Thymus (tissue), 14 donors: Measurements from ENCODE around the gene UGT2B17. TPM values are rescaled to one million over a fixed set of nuclear protein-coding genes. Genes with fewer than 3 reads are reported as not detected.
"Not testable (repeated sequence)": the region's sequence is repeated elsewhere in the genome, so short reads cannot be mapped to it uniquely, and the experiment has no call there.

Experiments
- DNase-seq, 9 donors: peaks; one replicate each; pipeline ENCODE4 v3.0.0-alpha.2; 2013; ENCODE audit warnings: low spot score in 9 of 9, low read depth in 6 of 9, missing footprints in 1 of 9
- H3K27ac ChIP-seq, 2 donors: one replicate each; pipeline ENCODE4 v1.5.1; 2013; ENCODE audit warnings: control low read depth in 1 of 2, low read depth in 1 of 2, low read length in 1 of 2, mild to moderate bottlenecking in 1 of 2, moderate library complexity in 1 of 2
- H3K27me3 ChIP-seq, 2 donors: one replicate each; pipeline ENCODE4 v1.5.1; 2013; ENCODE audit warnings: low read length in 1 of 2; ENCODE audit not compliant: control insufficient read depth in 2 of 2, insufficient read depth in 1 of 2
- H3K36me3 ChIP-seq, 2 donors: one replicate each; pipeline ENCODE4 v1.5.1; 2013; ENCODE audit warnings: low read length in 1 of 2, mild to moderate bottlenecking in 1 of 2, moderate library complexity in 1 of 2; ENCODE audit not compliant: control insufficient read depth in 2 of 2, insufficient read depth in 2 of 2
- H3K4me1 ChIP-seq, 2 donors: one replicate each; pipeline ENCODE4 v1.5.1; 2013; ENCODE audit warnings: low read length in 2 of 2; ENCODE audit not compliant: control insufficient read depth in 2 of 2, insufficient read depth in 2 of 2
- H3K4me3 ChIP-seq, 2 donors: one replicate each; pipeline ENCODE4 v1.5.1; 2013; ENCODE audit warnings: low read length in 2 of 2, control low read depth in 1 of 2, mild to moderate bottlenecking in 1 of 2
- H3K9me3 ChIP-seq, 2 donors: one replicate each; pipeline ENCODE4 v1.5.1; 2013; ENCODE audit warnings: low read length in 1 of 2, mild to moderate bottlenecking in 1 of 2; ENCODE audit not compliant: control insufficient read depth in 2 of 2, insufficient read depth in 1 of 2
- WGBS: extraction: QIAGEN DNeasy Blood & Tissue Kit; methylation state at CpG from one replicate; pipeline ENCODE4 v1.1.7; 2013; 5-methylcytosine and 5-hydroxymethylcytosine counted together
- long read RNA-seq, 10 donors: transcript quantifications; one replicate each; lab custom pipeline, GENCODE V29; 2026
- polyA plus RNA-seq: library from polyadenylated mRNA; stranded (reverse); fragments of 200-250 nt; gene quantifications from one replicate; pipeline ENCODE4 v1.2.3, GENCODE V29; 2013
- total RNA-seq: library from RNA; stranded (reverse); fragments of 120-200 nt; gene quantifications from one replicate; pipeline ENCODE4 v1.2.4, GENCODE V29; 2013
- donor health status: healthy.

Gene UGT2B17
- 0.28 TPM for total RNA-seq
- polyA plus RNA-seq = 2.1 TPM
- long read RNA-seq, donor 1 = 0 reads
- long read RNA-seq, donor 2 = 0 reads
- long read RNA-seq, donor 3 = 0 reads
- long read RNA-seq, donor 4, partial matches to known transcripts = 0 of 1 reads
- long read RNA-seq, donor 4, other reads (novel, unspliced or antisense) = 0 of 1 reads
- long read RNA-seq, donor 5, partial matches to known transcripts = 0 of 1 reads
- long read RNA-seq, donor 5, other reads (novel, unspliced or antisense) = 0 of 1 reads
- long read RNA-seq, donor 6 = 0 reads
- long read RNA-seq, donor 7 = 0 reads
- long read RNA-seq, donor 8 = 0 reads
- long read RNA-seq, donor 9 = 0 reads
- long read RNA-seq, donor 10 = 0 reads

DNA sequence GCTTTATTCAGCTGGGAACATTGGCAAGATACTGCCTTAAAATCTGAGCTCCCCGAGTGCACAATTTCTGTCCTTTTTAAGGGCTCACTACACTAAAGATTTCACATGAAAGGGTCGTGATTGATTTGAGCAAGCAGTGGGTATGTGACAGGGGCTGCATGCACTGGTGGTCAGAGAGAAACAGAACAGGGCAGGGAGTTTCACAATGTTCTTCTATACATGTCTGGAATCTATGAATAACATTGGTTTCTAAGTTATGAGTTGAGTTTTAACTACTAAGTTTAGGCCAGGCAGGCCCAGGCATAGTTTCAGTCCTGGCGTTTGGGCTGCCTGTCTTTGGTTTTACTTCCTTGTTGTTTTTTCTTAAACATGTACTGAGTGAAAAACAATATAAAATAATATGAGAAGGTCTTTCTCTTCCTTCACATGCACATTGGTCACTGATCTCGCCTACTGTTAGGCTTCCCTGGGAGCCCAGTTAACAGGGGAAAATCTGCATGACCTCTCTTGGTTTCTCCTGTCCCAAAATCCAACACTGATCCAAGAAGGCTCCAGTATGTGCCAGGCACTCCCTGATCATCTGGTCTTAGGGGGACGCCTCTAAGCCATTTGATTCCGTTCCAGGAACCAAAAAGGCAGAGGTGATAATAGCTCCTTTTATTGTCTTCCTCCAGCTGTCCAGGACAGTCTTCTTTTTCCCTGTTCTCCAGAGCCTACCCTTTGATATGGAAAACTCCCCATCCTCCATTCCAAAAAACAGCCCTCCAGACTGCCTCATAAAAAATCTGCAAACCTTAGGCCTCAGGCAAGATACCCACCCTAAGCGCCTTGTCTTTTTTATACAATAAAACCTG, at the start of gene UGT2B17:
TSS of gene UGT2B17 (minus strand) at position 51 of the 854 bp plus-strand sequence. CDS start 7,838 bp downstream, outside the sequence.
- Histone ChIP-seq H3K36me3 (no peaks in the 10 kb centered on the region), H3K4me1 (no peaks in the 10 kb centered on the region), H3K27me3 (no peaks in the 10 kb centered on the region), H3K4me3 (no peak within 1 kb of the TSS), H3K27ac (no peak within 1 kb of the TSS), H3K9me3 (no peaks in the 10 kb centered on the region)
- 76% methylated on average over 7 of the region's 7 CpGs for WGBS
- DNase-seq = no peak

DNA sequence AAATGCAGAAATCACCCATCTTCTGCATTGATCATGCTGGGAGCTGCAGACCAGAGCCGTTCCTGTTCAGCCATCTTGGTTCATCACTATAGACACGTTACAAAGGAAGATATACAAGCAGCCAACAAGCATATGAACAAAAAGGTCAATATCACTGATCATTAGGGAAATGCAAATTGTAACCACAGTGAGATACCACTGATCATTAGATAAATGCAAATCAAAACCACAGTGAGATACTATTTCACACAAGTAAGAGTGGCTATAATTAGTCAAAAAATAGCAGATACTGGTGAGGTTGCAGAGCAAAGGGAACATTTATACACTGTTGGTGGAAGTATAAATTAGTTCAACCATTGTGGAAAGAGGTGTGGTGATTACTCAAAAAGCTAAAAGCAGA, 46.6 kb upstream of the UGT2B17 start:
- not testable (repeated sequence) for H3K4me3 ChIP-seq, H3K36me3 ChIP-seq, H3K27me3 ChIP-seq, H3K4me1 ChIP-seq, H3K9me3 ChIP-seq, H3K27ac ChIP-seq, DNase-seq
- 89% methylated on average over 2 of the region's 2 CpGs for WGBS

DNA sequence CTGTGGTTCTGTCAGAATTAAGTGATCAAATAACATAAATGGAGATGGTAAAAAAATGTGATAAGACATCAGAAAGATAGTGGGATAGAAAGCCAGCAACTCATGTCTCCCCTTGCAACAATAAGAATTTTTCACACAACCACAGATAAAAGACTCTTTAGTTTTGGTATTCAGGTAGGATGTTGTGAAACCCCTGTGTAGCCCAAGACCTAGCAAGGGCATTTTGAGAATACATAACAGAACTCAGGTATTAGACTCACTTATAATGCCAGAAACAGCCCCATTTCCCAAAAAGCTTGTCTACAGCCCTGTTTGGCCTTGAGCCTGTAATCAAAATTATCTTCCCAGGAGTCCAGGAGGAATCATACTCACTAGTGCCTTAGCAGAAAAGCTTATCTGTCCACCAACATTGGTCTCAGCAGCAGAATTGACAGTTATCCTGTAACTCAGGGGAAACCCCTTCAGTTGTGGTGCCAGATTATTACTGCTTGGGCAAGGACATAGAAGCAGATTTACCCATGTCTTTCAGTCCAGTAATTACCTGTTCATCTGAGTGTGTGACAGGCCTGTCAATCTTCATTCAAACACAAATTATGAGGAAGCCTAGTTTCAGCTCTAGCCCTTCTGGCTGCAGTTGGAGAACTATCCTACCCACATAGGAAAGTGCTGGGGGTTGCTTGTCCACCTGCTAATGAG, 41.0 kb upstream of the UGT2B17 start:
- no peak overlapping the region for H3K4me3 ChIP-seq
- no peaks in the 10 kb centered on the region for H3K4me1 ChIP-seq
- no peaks in the 10 kb centered on the region for H3K27me3 ChIP-seq
- no peaks in the 10 kb centered on the region for H3K9me3 ChIP-seq
- no peak overlapping the region for H3K27ac ChIP-seq
- no peaks in the 10 kb centered on the region for H3K36me3 ChIP-seq
- no peak for DNase-seq

DNA sequence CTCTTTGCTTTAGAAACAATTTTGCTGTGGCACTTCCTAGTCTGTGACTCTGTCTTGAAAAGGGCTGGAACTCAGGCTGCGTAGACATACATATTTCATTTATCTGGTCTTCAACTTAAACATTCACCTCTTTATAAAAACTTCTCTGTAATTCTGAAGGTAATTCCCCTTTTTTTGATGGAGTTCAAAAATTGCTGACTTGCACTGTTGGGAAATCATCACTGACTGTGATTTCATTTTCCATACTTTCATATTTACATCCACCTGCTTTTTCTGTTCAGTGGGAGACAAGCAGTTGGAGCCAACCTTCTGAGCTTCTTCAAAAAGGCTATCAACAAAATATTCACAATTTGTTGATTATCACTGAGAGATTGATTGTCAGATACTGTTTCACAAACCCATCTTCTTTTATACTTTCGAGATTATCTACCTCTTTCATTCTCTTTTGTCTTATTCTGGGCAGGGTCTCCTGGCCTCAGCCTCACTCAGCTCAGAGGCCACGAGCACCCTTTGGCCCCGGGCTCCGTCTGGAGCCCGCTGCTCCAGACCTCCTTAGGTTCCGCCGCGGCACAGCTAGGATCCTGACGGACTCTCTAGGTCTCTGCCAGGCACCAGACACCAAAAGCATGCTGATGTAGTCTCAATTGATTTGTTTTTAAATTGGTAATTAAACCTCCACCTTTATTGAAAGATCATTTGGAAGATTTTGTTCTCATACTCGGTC, 39.7 kb upstream of the UGT2B17 start:
- WGBS = 93% methylated on average over 11 of the region's 11 CpGs
- no peak for DNase-seq

DNA sequence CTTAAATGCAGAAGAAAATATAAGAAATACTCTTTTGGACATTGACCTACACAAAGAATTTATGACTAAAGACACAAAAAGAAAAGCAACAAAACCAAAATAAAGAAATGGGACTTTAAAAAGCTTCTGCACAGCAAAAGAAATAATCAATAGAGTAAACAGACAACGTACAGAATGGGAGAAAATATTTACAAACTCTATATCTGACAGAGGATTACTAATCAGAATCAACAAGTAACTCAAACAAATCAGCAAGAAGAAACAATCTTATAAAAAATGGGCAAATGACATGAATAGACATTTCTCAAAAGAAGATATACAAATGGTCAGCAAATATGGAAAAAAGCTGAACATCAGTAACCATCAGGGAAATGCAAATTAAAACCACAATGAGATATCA, 37.6 kb upstream of the UGT2B17 start:
- DNase-seq = no peak
- no peaks in the 10 kb centered on the region for H3K4me1 ChIP-seq
- H3K4me3 ChIP-seq = no peak overlapping the region
- no peak overlapping the region for H3K27ac ChIP-seq
- 76% methylated on average over 1 of the region's 1 CpG for WGBS
- H3K36me3 ChIP-seq = no peaks in the 10 kb centered on the region
- H3K27me3 ChIP-seq = no peaks in the 10 kb centered on the region
- H3K9me3 ChIP-seq = no peaks in the 10 kb centered on the region

More for the DNA sequence above, 39.7 kb upstream of the UGT2B17 start:
- Histone ChIP-seq H3K4me3 (no peak overlapping the region), H3K9me3 (no peaks in the 10 kb centered on the region), H3K27me3 (no peaks in the 10 kb centered on the region), H3K27ac (no peak overlapping the region), H3K36me3 (no peaks in the 10 kb centered on the region), H3K4me1 (no peaks in the 10 kb centered on the region)

DNA sequence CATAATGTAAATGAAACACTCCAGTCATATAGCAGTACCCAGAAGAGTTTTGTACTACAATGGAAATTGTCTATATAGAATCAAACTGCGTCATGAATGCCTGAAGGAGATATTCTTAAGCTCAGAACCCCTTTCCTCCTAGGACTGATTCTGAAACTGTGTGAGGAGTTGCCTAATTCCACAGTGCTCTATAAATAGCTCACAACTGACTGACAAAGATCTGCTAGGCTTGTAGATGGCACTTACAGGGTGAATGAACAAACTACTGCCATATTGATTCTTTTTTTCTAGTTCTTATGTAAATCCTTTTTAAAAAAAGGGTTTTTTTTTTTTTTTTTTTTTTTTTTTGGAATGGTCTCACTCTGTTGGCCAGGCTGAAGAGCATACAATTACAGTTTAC, 30.1 kb upstream of the UGT2B17 start:
- no peaks in the 10 kb centered on the region for H3K27me3 ChIP-seq
- no peak overlapping the region for H3K27ac ChIP-seq
- no peaks in the 10 kb centered on the region for H3K36me3 ChIP-seq
- no peak for DNase-seq
- WGBS = 90% methylated on average over 1 of the region's 1 CpG
- no peaks in the 10 kb centered on the region for H3K9me3 ChIP-seq
- H3K4me1 ChIP-seq = no peaks in the 10 kb centered on the region
- H3K4me3 ChIP-seq = no peak overlapping the region

DNA sequence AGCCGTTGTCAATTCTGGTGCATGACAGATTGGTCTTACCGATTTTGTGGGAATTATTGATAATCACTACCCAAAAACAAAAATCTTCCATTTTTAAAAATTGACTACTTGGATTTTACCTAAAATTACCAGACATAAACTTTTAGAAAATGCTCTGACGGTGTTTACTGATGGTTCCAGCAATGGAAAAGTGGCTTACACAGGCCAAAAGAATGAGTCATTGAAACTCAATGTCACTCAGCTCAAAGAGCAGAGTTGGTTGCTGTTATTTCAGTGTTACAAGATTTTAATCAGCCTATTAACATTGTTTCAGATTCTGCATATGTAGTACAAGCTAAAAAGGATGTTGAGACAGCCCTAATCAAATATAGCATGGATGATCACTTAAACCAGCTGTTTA, 23.0 kb upstream of the UGT2B17 start:
- WGBS = 93% methylated on average over 3 of the region's 3 CpGs
- H3K4me1 ChIP-seq = no peaks in the 10 kb centered on the region
- no peak for DNase-seq
- no peaks in the 10 kb centered on the region for H3K27me3 ChIP-seq
- no peaks in the 10 kb centered on the region for H3K36me3 ChIP-seq
- no peak overlapping the region for H3K27ac ChIP-seq
- H3K4me3 ChIP-seq = no peak overlapping the region
- no peaks in the 10 kb centered on the region for H3K9me3 ChIP-seq

DNA sequence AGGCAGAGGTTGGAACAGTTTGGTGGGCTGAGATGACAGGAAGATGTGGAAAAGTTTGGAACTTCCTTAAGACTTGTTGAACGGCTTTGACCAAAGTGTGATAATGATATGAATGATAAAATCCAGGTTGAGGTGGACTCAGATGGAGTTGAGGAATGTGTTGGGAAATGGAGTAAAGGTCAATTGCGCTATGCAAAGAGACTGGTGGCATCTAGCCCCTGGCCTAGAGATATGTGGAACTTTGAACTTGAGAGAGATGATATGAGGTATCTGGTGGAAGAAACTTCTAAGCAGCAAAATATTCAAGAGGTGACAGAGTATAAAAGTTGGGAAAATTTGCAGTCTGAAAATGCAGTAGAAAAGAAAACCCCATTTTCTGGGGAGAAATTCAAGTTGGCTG, 21.4 kb upstream of the UGT2B17 start:
- no peak for DNase-seq
- Histone ChIP-seq H3K36me3 (no peaks in the 10 kb centered on the region), H3K27ac (no peak overlapping the region), H3K4me3 (no peak overlapping the region), H3K9me3 (no peaks in the 10 kb centered on the region), H3K27me3 (no peaks in the 10 kb centered on the region), H3K4me1 (no peaks in the 10 kb centered on the region)
- 97% methylated on average over 2 of the region's 2 CpGs for WGBS
